NT2/D1 (cell line): ENCODE measurements around the gene MT1G.

Experiments used
- DNase-seq: peaks from one replicate; pipeline ENCODE4 v3.0.0-alpha.2; 2011; ENCODE audit warnings: low read depth, low spot score
- H3K27me3 ChIP-seq: 2 replicates; pipeline ENCODE4 v1.6.0; 2011; ENCODE audit warnings: mild to moderate bottlenecking; ENCODE audit not compliant: insufficient read length, insufficient read depth
- H3K36me3 ChIP-seq: 2 replicates; pipeline ENCODE4 v1.6.1; 2011; ENCODE audit warnings: mild to moderate bottlenecking, low read length, mixed read lengths; ENCODE audit not compliant: insufficient read depth, insufficient read length
- H3K4me1 ChIP-seq: 2 replicates; pipeline ENCODE4 v1.5.1; 2011; ENCODE audit not compliant: insufficient read depth, insufficient read length
- H3K4me3 ChIP-seq: 2 replicates; pipeline ENCODE4 v1.5.1; 2011; ENCODE audit warnings: low read depth; ENCODE audit not compliant: insufficient read length
- H3K9ac ChIP-seq: 2 replicates; pipeline ENCODE4 v1.6.0; 2011; ENCODE audit warnings: low read depth; ENCODE audit not compliant: insufficient read length
- H3K9me3 ChIP-seq: 2 replicates; pipeline ENCODE4 v1.5.1; 2011; ENCODE audit warnings: mild to moderate bottlenecking, low read length; ENCODE audit not compliant: insufficient read depth
- SUZ12 ChIP-seq: IDR thresholded peaks from 2 replicates; pipeline ENCODE4 v1.6.1; 2011; ENCODE audit not compliant: insufficient read length, insufficient read depth; ENCODE audit errors: extremely low read depth
- YY1 ChIP-seq: IDR thresholded peaks from 2 replicates; pipeline ENCODE4 v1.6.1; 2011; ENCODE audit not compliant: insufficient read length, insufficient read depth
- ZNF274 ChIP-seq: IDR thresholded peaks from 2 replicates; pipeline ENCODE4 v1.6.1; 2011; ENCODE audit warnings: mild to moderate bottlenecking, low read depth, low read length

MT1G gene

GRCh38 chr16:56632156-56632847 lies 35.6 kb downstream of the MT1G start, which contains the start of gene MT1M:
Gene MT1M, plus strand, starts transcription at chr16:56632659. Its CDS starts 73 bp downstream, at chr16:56632732.
- H3K9me3 ChIP-seq: no peaks in the 10 kb centered on the region
- peaks cover 83% of the 10 kb centered on the region for H3K27me3 ChIP-seq
- no peak for TF ChIP-seq ZNF274
- TF ChIP-seq SUZ12: no peak
- TF ChIP-seq YY1: no peak
- H3K4me3 ChIP-seq: peak within 1 kb of the TSS; percentile 49
- peak within 1 kb of the TSS; percentile 84 for H3K9ac ChIP-seq
- DNase-seq: no peak
- peaks cover 3% of the 10 kb centered on the region for H3K4me1 ChIP-seq
- no peaks in the 10 kb centered on the region for H3K36me3 ChIP-seq

GRCh38 chr16:56631832-56632155 lies 36.1 kb downstream of the MT1G start:
- Histone ChIP-seq H3K9me3 (no peaks in the 10 kb centered on the region), H3K9ac (peak overlapping the region; percentile 84), H3K36me3 (peaks cover under 1% of the 10 kb centered on the region), H3K27me3 (peaks cover 78% of the 10 kb centered on the region), H3K4me1 (peaks cover 3% of the 10 kb centered on the region), H3K4me3 (peak overlapping the region; percentile 49)
- TF ChIP-seq YY1 (no peak), SUZ12 (peak; percentile 49)
- no peak for DNase-seq

- H3K9ac ChIP-seq: no peak overlapping the region
- H3K27me3 ChIP-seq: peaks cover 76% of the 10 kb centered on the region
- no peaks in the 10 kb centered on the region for H3K9me3 ChIP-seq
- H3K36me3 ChIP-seq: peaks cover 5% of the 10 kb centered on the region
- TF ChIP-seq ZNF274: no peak
- no peak for TF ChIP-seq YY1
- no peak for TF ChIP-seq SUZ12
- no peak overlapping the region for H3K4me3 ChIP-seq
- no peak for DNase-seq
- peaks cover 5% of the 10 kb centered on the region for H3K4me1 ChIP-seq
These were observed 36.7 kb downstream of the MT1G start for GRCh38 chr16:56631197-56631596.

- no peak for TF ChIP-seq ZNF274
- TF ChIP-seq YY1: no peak
- TF ChIP-seq SUZ12: no peak
- Histone ChIP-seq H3K27me3 (peaks cover 75% of the 10 kb centered on the region), H3K4me3 (no peak overlapping the region), H3K4me1 (peaks cover 5% of the 10 kb centered on the region), H3K36me3 (peaks cover 10% of the 10 kb centered on the region), H3K9me3 (no peaks in the 10 kb centered on the region), H3K9ac (no peak overlapping the region)
- no peak for DNase-seq
These were observed 37.7 kb downstream of the MT1G start for GRCh38 chr16:56630134-56630533.

- peaks cover 73% of the 10 kb centered on the region for H3K27me3 ChIP-seq
- H3K4me3 ChIP-seq: no peak overlapping the region
- no peak overlapping the region for H3K9ac ChIP-seq
- no peak for TF ChIP-seq YY1
- TF ChIP-seq ZNF274: no peak
- no peak for TF ChIP-seq SUZ12
- peaks cover 5% of the 10 kb centered on the region for H3K4me1 ChIP-seq
- H3K9me3 ChIP-seq: no peaks in the 10 kb centered on the region
- peaks cover 10% of the 10 kb centered on the region for H3K36me3 ChIP-seq
- DNase-seq: no peak
These were observed 38.3 kb downstream of the MT1G start for GRCh38 chr16:56629531-56629930.

- no peak for DNase-seq
- peaks cover 65% of the 10 kb centered on the region for H3K27me3 ChIP-seq
- H3K9me3 ChIP-seq: no peaks in the 10 kb centered on the region
- no peak for TF ChIP-seq SUZ12
- TF ChIP-seq ZNF274: no peak
- TF ChIP-seq YY1: no peak
- no peak overlapping the region for H3K4me3 ChIP-seq
- no peak overlapping the region for H3K9ac ChIP-seq
- peaks cover 10% of the 10 kb centered on the region for H3K36me3 ChIP-seq
- peaks cover 5% of the 10 kb centered on the region for H3K4me1 ChIP-seq
These were observed 39.1 kb downstream of the MT1G start for GRCh38 chr16:56628486-56629350.

GRCh38 chr16:56626685-56627084 lies 41.2 kb downstream of the MT1G start:
- Histone ChIP-seq H3K27me3 (peaks cover 45% of the 10 kb centered on the region), H3K9ac (peak overlapping the region; percentile 90), H3K4me3 (peak overlapping the region; percentile 67), H3K9me3 (no peaks in the 10 kb centered on the region), H3K36me3 (peaks cover 10% of the 10 kb centered on the region), H3K4me1 (peaks cover 5% of the 10 kb centered on the region)
- DNase-seq: no peak
- TF ChIP-seq YY1 (no peak), ZNF274 (no peak), SUZ12 (no peak)
